ENCODE measurements around the gene MINAR2.
A peak's percentile ranks its signal among the peaks of the same experiment; 100 is the strongest.

The MINAR2 gene

DNA sequence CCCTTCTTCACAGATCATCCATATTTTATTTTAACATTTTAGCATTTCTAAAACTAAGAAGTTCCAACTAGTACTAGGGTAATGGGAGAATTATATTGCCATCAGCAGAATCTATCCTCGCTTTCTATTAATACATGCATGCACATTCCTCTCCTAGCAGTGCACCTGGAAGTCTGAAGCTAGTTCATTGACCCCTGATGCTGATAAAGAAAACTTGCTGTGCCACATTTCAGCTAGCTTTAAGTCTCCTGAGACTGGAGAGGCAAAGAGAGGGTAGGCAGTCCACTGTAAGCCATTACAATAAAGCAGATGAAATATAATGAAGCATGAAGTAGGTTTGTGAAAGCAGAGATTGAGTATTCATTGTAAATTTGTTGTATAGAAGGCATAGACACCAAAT, 15.8 kb downstream of the MINAR2 start:
- Histone ChIP-seq H3K36me3 (ENCODE audit: insufficient read depth, insufficient read length, low read length) (no peaks in the 10 kb centered on the region), H3K27me3 (ENCODE audit: insufficient read depth, insufficient read length) (no peaks in the 10 kb centered on the region), H3K9ac (ENCODE audit: insufficient read length, low read depth) (no peak overlapping the region), H3K4me1 (ENCODE audit: insufficient read depth, insufficient read length) (no peaks in the 10 kb centered on the region), H3K4me3 (ENCODE audit: insufficient read length, low read depth) (no peak overlapping the region), H3K9me3 (ENCODE audit: insufficient read depth, low read length) (no peaks in the 10 kb centered on the region)
- DNase-seq (ENCODE audit: low read depth, low spot score) = no peak
- TF ChIP-seq ZNF274 (IDR thresholded peaks at IDR 0.05; ENCODE audit: low read depth, low read length) = no peak
- no peak for TF ChIP-seq SUZ12 (IDR thresholded peaks at IDR 0.05; ENCODE audit: extremely low read depth, insufficient read depth, insufficient read length)
- no peak for TF ChIP-seq YY1 (IDR thresholded peaks at IDR 0.05; ENCODE audit: insufficient read depth, insufficient read length)

DNA sequence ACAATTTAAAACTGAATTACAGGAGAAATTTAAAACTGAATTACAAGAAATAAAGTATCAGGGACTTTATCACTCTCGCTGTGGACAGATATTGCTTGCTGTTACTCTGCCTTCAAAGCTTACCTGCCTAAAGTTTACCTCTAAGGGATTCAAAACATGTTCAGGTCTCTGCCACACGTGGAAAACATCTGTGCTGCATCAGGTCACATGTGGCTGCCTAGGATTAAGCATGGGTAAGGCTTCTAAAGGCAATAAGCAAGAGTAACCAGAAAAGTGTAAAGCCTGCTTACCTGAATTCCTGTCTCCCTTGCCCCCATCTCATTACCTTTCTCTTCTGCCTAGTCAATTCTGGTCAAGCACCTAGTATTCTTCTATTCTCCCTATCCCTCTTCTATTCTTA, 18.9 kb downstream of the MINAR2 start:
- Histone ChIP-seq H3K36me3 (ENCODE audit: insufficient read depth, insufficient read length, low read length) (no peaks in the 10 kb centered on the region), H3K27me3 (ENCODE audit: insufficient read depth, insufficient read length) (no peaks in the 10 kb centered on the region), H3K4me3 (ENCODE audit: insufficient read length, low read depth) (no peak overlapping the region), H3K4me1 (ENCODE audit: insufficient read depth, insufficient read length) (no peaks in the 10 kb centered on the region), H3K9me3 (ENCODE audit: insufficient read depth, low read length) (no peaks in the 10 kb centered on the region), H3K9ac (ENCODE audit: insufficient read length, low read depth) (no peak overlapping the region)
- DNase-seq (ENCODE audit: low read depth, low spot score) = no peak
- no peak for TF ChIP-seq SUZ12 (IDR thresholded peaks at IDR 0.05; ENCODE audit: extremely low read depth, insufficient read depth, insufficient read length)
- no peak for TF ChIP-seq YY1 (IDR thresholded peaks at IDR 0.05; ENCODE audit: insufficient read depth, insufficient read length)
- no peak for TF ChIP-seq ZNF274 (IDR thresholded peaks at IDR 0.05; ENCODE audit: low read depth, low read length)

DNA sequence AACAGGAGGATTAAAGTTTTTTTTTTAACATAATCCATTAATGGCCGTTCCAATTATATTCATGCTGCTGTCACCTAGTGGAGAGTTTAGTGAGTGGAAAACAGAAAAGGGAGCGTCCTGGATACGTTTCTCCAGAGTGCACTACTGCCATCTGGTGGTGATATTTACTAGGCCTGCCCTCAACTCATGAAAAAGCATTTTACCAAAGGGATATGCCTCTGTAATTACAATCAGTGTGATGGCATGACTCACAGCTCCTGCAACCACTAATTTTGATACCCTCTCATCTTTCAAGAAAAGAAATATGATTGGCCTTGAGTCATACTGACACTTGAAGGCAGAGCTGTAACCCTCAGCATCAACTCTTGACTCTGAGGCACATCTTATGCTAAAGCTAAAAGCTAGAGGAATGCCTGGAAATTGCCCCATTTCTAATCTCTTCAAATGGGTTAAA, 20.1 kb downstream of the MINAR2 start:
- H3K9me3 ChIP-seq (ENCODE audit: insufficient read depth, low read length) = no peaks in the 10 kb centered on the region
- H3K4me3 ChIP-seq (ENCODE audit: insufficient read length, low read depth) = no peak overlapping the region
- DNase-seq (ENCODE audit: low read depth, low spot score) = peak; percentile 71
- no peaks in the 10 kb centered on the region for H3K36me3 ChIP-seq (ENCODE audit: insufficient read depth, insufficient read length, low read length)
- H3K27me3 ChIP-seq (ENCODE audit: insufficient read depth, insufficient read length) = no peaks in the 10 kb centered on the region
- H3K4me1 ChIP-seq (ENCODE audit: insufficient read depth, insufficient read length) = no peaks in the 10 kb centered on the region
- TF ChIP-seq ZNF274 (IDR thresholded peaks at IDR 0.05; ENCODE audit: low read depth, low read length) = no peak
- TF ChIP-seq YY1 (IDR thresholded peaks at IDR 0.05; ENCODE audit: insufficient read depth, insufficient read length) = no peak
- no peak for TF ChIP-seq SUZ12 (IDR thresholded peaks at IDR 0.05; ENCODE audit: extremely low read depth, insufficient read depth, insufficient read length)
- H3K9ac ChIP-seq (ENCODE audit: insufficient read length, low read depth) = no peak overlapping the region

DNA sequence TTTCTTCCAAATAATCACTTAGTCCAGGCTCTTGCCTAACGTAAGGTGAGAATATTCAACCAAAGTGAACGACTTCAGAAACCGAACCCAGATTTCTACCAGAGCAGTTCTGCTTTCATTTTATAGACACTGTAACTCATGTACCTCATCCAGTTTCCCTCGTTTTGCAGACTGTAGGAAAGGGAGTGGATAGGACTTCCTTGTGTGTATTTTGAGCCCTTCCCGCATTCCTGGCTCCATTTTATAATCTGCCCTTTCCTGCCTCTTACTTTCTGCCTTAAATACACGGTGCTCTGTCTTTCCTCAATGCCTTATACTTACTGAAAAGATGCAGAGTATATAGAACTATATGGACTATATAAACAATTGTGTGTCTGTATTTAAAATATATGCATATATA, 20.8 kb downstream of the MINAR2 start:
- TF ChIP-seq ZNF274 (IDR thresholded peaks at IDR 0.05; ENCODE audit: low read depth, low read length) (no peak), SUZ12 (IDR thresholded peaks at IDR 0.05; ENCODE audit: extremely low read depth, insufficient read depth, insufficient read length) (no peak), YY1 (IDR thresholded peaks at IDR 0.05; ENCODE audit: insufficient read depth, insufficient read length) (no peak)
- no peaks in the 10 kb centered on the region for H3K36me3 ChIP-seq (ENCODE audit: insufficient read depth, insufficient read length, low read length)
- no peak overlapping the region for H3K4me3 ChIP-seq (ENCODE audit: insufficient read length, low read depth)
- no peaks in the 10 kb centered on the region for H3K4me1 ChIP-seq (ENCODE audit: insufficient read depth, insufficient read length)
- no peak for DNase-seq (ENCODE audit: low read depth, low spot score)
- H3K27me3 ChIP-seq (ENCODE audit: insufficient read depth, insufficient read length) = no peaks in the 10 kb centered on the region
- H3K9me3 ChIP-seq (ENCODE audit: insufficient read depth, low read length) = no peaks in the 10 kb centered on the region
- no peak overlapping the region for H3K9ac ChIP-seq (ENCODE audit: insufficient read length, low read depth)

DNA sequence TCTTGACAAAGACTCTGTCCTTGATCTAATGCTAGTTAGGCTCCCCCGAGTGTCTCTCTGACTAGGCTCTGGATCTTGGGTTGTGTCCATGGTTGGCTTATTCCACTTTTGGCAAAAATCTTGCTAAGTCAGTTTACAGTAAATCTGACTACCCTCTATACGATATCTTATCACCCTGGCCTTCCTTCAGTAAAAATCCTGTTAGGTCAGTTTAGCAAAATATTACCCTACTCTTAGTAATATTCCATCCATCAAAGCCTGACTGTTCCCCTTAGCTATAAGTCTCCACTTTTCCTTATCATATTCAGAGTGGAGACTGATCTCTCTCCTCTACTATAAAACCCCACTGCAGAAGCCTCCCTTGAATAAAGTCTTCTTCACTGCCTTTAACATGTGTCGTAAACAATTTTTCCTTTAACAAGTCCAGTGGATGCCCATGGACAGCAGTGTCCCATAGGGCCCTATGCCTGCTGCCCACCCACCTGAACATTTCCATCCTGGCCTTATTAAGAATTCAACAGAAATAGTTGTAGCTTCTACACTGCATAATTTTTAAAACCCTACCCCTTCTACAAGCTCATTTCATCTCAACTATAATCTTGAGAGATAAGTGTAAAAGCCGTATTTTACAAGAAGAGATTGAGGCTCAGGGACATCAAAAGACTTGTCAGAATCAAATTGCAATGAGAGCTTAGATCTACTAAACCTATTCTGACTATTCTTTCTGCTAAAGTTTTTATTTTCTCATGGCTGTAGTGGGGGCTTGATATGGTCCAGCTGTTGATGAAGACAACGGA, 22.3 kb downstream of the MINAR2 start:
- no peak for DNase-seq (ENCODE audit: low read depth, low spot score)
- no peak for TF ChIP-seq YY1 (IDR thresholded peaks at IDR 0.05; ENCODE audit: insufficient read depth, insufficient read length)
- H3K4me1 ChIP-seq (ENCODE audit: insufficient read depth, insufficient read length) = no peaks in the 10 kb centered on the region

DNA sequence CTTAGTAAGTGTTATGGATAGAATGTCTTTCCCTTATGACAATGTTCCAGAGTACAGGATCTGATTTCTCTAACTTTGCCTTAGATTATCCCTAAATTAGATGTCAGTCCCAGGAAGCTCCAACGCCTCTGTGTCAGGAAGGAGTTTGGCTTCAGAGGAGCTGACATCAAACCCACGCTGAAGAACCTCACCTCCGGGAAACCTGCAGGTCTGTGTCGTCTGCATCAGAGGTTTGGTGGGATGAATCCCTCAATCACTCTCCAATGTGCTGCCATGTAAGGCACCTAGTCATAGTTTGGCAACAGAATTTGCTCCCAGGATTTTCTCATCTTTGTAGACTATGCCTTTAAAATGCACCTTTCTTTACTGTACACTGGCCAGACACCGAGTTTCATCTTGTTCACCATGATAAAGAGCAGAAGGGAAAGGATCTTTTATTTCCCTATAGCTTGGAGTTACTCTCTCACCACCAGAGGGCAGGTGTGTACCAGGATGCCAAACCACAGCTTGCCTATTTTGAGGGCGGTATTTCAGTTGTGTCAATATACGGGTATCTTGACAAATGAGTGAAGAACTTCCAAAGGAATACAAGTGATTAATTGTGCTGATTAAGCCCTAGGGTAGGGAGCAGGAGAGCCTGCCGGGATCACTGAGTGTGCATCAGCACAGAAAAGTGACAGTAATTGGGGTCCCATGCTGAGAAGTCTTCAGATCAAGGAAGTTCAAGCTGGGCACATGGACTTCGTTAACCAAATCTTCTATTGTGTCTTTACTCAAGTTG, 23.4 kb downstream of the MINAR2 start:
- DNase-seq (ENCODE audit: low read depth, low spot score) = peak; percentile 23

More for the DNA sequence above, 22.3 kb downstream of the MINAR2 start:
- Histone ChIP-seq H3K9ac (ENCODE audit: insufficient read length, low read depth) (no peak overlapping the region), H3K27me3 (ENCODE audit: insufficient read depth, insufficient read length) (no peaks in the 10 kb centered on the region), H3K9me3 (ENCODE audit: insufficient read depth, low read length) (no peaks in the 10 kb centered on the region), H3K36me3 (ENCODE audit: insufficient read depth, insufficient read length, low read length) (no peaks in the 10 kb centered on the region), H3K4me3 (ENCODE audit: insufficient read length, low read depth) (no peak overlapping the region)

DNA sequence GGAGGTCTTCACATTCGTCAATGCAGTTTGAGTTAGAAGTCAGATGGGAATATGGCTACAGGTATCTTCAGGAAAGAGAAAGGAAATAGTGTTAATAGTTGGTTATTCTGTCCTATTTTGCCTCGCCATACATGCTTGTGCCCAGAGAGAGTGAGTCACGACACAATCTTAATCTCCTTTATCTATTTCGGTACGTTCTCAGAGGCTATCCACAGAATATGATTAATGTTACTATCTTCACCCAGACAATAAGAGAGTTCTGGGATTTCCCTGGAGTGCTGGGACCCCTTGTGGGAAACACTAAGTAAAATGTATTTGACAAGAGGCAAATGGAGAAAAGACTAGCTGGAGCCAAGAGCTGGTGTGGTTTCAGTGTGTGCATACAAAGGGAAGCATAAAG, 25.5 kb downstream of the MINAR2 start:
- Histone ChIP-seq H3K9ac (ENCODE audit: insufficient read length, low read depth) (no peak overlapping the region), H3K4me3 (ENCODE audit: insufficient read length, low read depth) (no peak overlapping the region)
- TF ChIP-seq YY1 (IDR thresholded peaks at IDR 0.05; ENCODE audit: insufficient read depth, insufficient read length) (no peak), SUZ12 (IDR thresholded peaks at IDR 0.05; ENCODE audit: extremely low read depth, insufficient read depth, insufficient read length) (no peak), ZNF274 (IDR thresholded peaks at IDR 0.05; ENCODE audit: low read depth, low read length) (no peak)

More for the DNA sequence above, 23.4 kb downstream of the MINAR2 start:
- Histone ChIP-seq H3K9ac (ENCODE audit: insufficient read length, low read depth) (no peak overlapping the region), H3K9me3 (ENCODE audit: insufficient read depth, low read length) (no peaks in the 10 kb centered on the region), H3K4me1 (ENCODE audit: insufficient read depth, insufficient read length) (no peaks in the 10 kb centered on the region), H3K4me3 (ENCODE audit: insufficient read length, low read depth) (no peak overlapping the region), H3K36me3 (ENCODE audit: insufficient read depth, insufficient read length, low read length) (no peaks in the 10 kb centered on the region), H3K27me3 (ENCODE audit: insufficient read depth, insufficient read length) (no peaks in the 10 kb centered on the region)
- TF ChIP-seq YY1 (IDR thresholded peaks at IDR 0.05; ENCODE audit: insufficient read depth, insufficient read length) = no peak
- no peak for TF ChIP-seq SUZ12 (IDR thresholded peaks at IDR 0.05; ENCODE audit: extremely low read depth, insufficient read depth, insufficient read length)
- TF ChIP-seq ZNF274 (IDR thresholded peaks at IDR 0.05; ENCODE audit: low read depth, low read length) = no peak

More for the DNA sequence above, 25.5 kb downstream of the MINAR2 start:
- no peaks in the 10 kb centered on the region for H3K36me3 ChIP-seq (ENCODE audit: insufficient read depth, insufficient read length, low read length)
- no peaks in the 10 kb centered on the region for H3K27me3 ChIP-seq (ENCODE audit: insufficient read depth, insufficient read length)
- H3K9me3 ChIP-seq (ENCODE audit: insufficient read depth, low read length) = no peaks in the 10 kb centered on the region
- no peak for DNase-seq (ENCODE audit: low read depth, low spot score)
- H3K4me1 ChIP-seq (ENCODE audit: insufficient read depth, insufficient read length) = no peaks in the 10 kb centered on the region

Data from NT2/D1 (cell line).